Measurements from ENCODE around the gene ZNF485. TPM values are rescaled to one million over a fixed set of nuclear protein-coding genes. Genes with fewer than 3 reads are reported as not detected.

ZNF485 gene
- polyA plus RNA-seq, 1 donor from 2014 or later: 3.5 TPM

DNA sequence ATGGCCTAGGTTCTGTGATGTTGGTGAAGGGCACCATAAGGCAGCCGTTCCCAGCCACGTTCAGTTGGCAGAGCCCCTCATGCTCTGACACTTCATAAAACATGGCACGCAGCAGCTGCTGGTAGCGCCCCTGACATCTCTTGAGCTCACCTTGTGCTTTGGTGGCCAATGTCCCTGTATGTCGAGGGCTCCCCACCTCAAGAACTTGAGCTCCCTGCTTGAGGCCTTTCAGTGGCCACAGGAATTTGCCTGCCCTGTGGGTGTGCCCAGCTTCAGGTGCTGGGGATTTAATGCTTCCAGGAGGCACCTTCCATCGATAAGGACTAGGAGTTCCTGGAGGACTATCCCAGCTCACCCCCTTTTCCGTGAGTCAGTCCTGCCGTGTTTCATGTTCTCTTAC, 52.0 kb downstream of the ZNF485 start:
- Histone ChIP-seq H2AFZ (ENCODE audit: low read depth, low read length) (no peak overlapping the region), H3K27me3 (ENCODE audit: insufficient read depth, low read depth, low read length) (no peaks in the 10 kb centered on the region), H3K4me2 (ENCODE audit: low read length) (no peak overlapping the region), H3K27ac (ENCODE audit: low read length) (no peak overlapping the region), H3K36me3 (ENCODE audit: insufficient read depth, low read length) (no peaks in the 10 kb centered on the region), H3F3A (ENCODE audit: insufficient read depth, low read length, poor library complexity, severe bottlenecking) (no peaks in the 10 kb centered on the region), H3K79me2 (replicated peaks; ENCODE audit: insufficient read depth, low read length) (no peaks in the 10 kb centered on the region), H4K20me1 (ENCODE audit: insufficient read depth) (no peaks in the 10 kb centered on the region), H3K9ac (ENCODE audit: low read length) (no peak overlapping the region), H3K9me3 (ENCODE audit: low read length) (no peaks in the 10 kb centered on the region), H3K4me3 (ENCODE audit: low read length) (no peak overlapping the region), H3K9me2 (ENCODE audit: insufficient read depth, low read length) (no peaks in the 10 kb centered on the region)
- TF ChIP-seq, protein P1, sequence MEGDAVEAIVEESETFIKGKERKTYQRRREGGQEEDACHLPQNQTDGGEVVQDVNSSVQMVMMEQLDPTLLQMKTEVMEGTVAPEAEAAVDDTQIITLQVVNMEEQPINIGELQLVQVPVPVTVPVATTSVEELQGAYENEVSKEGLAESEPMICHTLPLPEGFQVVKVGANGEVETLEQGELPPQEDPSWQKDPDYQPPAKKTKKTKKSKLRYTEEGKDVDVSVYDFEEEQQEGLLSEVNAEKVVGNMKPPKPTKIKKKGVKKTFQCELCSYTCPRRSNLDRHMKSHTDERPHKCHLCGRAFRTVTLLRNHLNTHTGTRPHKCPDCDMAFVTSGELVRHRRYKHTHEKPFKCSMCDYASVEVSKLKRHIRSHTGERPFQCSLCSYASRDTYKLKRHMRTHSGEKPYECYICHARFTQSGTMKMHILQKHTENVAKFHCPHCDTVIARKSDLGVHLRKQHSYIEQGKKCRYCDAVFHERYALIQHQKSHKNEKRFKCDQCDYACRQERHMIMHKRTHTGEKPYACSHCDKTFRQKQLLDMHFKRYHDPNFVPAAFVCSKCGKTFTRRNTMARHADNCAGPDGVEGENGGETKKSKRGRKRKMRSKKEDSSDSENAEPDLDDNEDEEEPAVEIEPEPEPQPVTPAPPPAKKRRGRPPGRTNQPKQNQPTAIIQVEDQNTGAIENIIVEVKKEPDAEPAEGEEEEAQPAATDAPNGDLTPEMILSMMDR (IDR thresholded peaks at IDR 0.05; ENCODE audit: poor library complexity, severe bottlenecking): no peak
- no peak for TF ChIP-seq EZH2 (IDR thresholded peaks at IDR 0.05; ENCODE audit: borderline replicate concordance, insufficient read depth, low read length, poor library complexity, severe bottlenecking)
- no peak for TF ChIP-seq TAF1 (IDR thresholded peaks at IDR 0.05; ENCODE audit: low read depth)
- TF ChIP-seq RAD21 (conservative IDR thresholded peaks at IDR 0.05): no peak
- no peak for TF ChIP-seq POLR2AphosphoS5 (IDR thresholded peaks at IDR 0.05)
- no peak for TF ChIP-seq EP300 (conservative IDR thresholded peaks at IDR 0.05; ENCODE audit: poor library complexity, severe bottlenecking)
- TF ChIP-seq MXI1 (conservative IDR thresholded peaks at IDR 0.05; ENCODE audit: poor library complexity, severe bottlenecking): no peak
- TF ChIP-seq, protein P2, sequence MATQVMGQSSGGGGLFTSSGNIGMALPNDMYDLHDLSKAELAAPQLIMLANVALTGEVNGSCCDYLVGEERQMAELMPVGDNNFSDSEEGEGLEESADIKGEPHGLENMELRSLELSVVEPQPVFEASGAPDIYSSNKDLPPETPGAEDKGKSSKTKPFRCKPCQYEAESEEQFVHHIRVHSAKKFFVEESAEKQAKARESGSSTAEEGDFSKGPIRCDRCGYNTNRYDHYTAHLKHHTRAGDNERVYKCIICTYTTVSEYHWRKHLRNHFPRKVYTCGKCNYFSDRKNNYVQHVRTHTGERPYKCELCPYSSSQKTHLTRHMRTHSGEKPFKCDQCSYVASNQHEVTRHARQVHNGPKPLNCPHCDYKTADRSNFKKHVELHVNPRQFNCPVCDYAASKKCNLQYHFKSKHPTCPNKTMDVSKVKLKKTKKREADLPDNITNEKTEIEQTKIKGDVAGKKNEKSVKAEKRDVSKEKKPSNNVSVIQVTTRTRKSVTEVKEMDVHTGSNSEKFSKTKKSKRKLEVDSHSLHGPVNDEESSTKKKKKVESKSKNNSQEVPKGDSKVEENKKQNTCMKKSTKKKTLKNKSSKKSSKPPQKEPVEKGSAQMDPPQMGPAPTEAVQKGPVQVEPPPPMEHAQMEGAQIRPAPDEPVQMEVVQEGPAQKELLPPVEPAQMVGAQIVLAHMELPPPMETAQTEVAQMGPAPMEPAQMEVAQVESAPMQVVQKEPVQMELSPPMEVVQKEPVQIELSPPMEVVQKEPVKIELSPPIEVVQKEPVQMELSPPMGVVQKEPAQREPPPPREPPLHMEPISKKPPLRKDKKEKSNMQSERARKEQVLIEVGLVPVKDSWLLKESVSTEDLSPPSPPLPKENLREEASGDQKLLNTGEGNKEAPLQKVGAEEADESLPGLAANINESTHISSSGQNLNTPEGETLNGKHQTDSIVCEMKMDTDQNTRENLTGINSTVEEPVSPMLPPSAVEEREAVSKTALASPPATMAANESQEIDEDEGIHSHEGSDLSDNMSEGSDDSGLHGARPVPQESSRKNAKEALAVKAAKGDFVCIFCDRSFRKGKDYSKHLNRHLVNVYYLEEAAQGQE (IDR thresholded peaks at IDR 0.05; ENCODE audit: borderline replicate concordance): no peak
- TF ChIP-seq SMC3 (conservative IDR thresholded peaks at IDR 0.05; ENCODE audit: poor library complexity): no peak

DNA sequence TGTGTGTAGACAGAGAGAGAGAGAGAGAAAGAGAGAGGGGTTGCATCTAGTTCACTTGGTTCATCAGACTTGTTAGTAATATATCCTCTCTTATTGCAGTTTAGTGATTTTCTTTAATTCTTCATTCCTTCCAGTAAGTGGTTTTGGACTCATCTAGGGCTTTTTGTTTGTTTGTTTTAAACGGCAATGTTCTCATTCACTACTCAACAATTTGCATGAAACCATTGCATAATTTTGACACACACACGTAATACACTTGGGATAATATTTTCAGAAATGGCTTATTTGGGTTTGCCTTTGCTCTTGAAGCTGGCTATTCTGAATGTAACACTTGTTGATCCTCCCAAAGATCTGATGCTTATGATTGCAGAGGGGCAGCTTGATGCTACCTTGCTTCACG, 58.8 kb downstream of the ZNF485 start:
- Histone ChIP-seq H3K27me3 (ENCODE audit: insufficient read depth, low read depth, low read length) (no peaks in the 10 kb centered on the region), H3K9me2 (ENCODE audit: insufficient read depth, low read length) (no peaks in the 10 kb centered on the region), H2AFZ (ENCODE audit: low read depth, low read length) (no peak overlapping the region), H3F3A (ENCODE audit: insufficient read depth, low read length, poor library complexity, severe bottlenecking) (no peaks in the 10 kb centered on the region), H3K4me3 (ENCODE audit: low read length) (no peak overlapping the region), H3K9me3 (ENCODE audit: low read length) (peaks cover 3% of the 10 kb centered on the region), H3K9ac (ENCODE audit: low read length) (no peak overlapping the region), H3K36me3 (ENCODE audit: insufficient read depth, low read length) (no peaks in the 10 kb centered on the region), H3K4me2 (ENCODE audit: low read length) (no peak overlapping the region), H3K79me2 (replicated peaks; ENCODE audit: insufficient read depth, low read length) (no peaks in the 10 kb centered on the region), H3K27ac (ENCODE audit: low read length) (no peak overlapping the region), H4K20me1 (ENCODE audit: insufficient read depth) (no peaks in the 10 kb centered on the region)
- TF ChIP-seq MXI1 (conservative IDR thresholded peaks at IDR 0.05; ENCODE audit: poor library complexity, severe bottlenecking) (no peak), RAD21 (conservative IDR thresholded peaks at IDR 0.05) (no peak), POLR2AphosphoS5 (IDR thresholded peaks at IDR 0.05) (no peak), TAF1 (IDR thresholded peaks at IDR 0.05; ENCODE audit: low read depth) (no peak)
- TF ChIP-seq, protein P1 (IDR thresholded peaks at IDR 0.05; ENCODE audit: poor library complexity, severe bottlenecking): no peak
- TF ChIP-seq, protein P2 (IDR thresholded peaks at IDR 0.05; ENCODE audit: borderline replicate concordance): no peak
